Liver (tissue), 9 donors: Measurements from ENCODE around the gene BTK. TPM values are rescaled to one million over a fixed set of nuclear protein-coding genes. Genes with fewer than 3 reads are reported as not detected.

Source experiments
- DNase-seq: peaks from one replicate; pipeline ENCODE4 v3.0.0-alpha.2; 2017; ENCODE audit warnings: low spot score
- H3K27ac ChIP-seq, 2 donors: one replicate each; pipeline ENCODE4 v1.7.0; 2013; ENCODE audit warnings: inconsistent platforms in 2 of 2, low read length in 2 of 2, control low read depth in 1 of 2, low read depth in 1 of 2, mild to moderate bottlenecking in 1 of 2
- H3K27me3 ChIP-seq, 4 donors: one replicate each; pipeline versions ENCODE4 v1.6.1 to v1.7.0; 2013; ENCODE audit warnings: low read length in 3 of 4, inconsistent platforms in 1 of 4, mild to moderate bottlenecking in 1 of 4, moderate library complexity in 1 of 4; ENCODE audit not compliant: control insufficient read depth in 4 of 4, insufficient read depth in 4 of 4
- H3K36me3 ChIP-seq, 4 donors: one replicate each; pipeline versions ENCODE4 v1.6.1 to v1.7.0; 2013; ENCODE audit warnings: low read length in 3 of 4, mild to moderate bottlenecking in 3 of 4, low read depth in 1 of 4, moderate library complexity in 1 of 4; ENCODE audit not compliant: control insufficient read depth in 4 of 4, insufficient read depth in 3 of 4
- H3K4me1 ChIP-seq, 4 donors: one replicate each; pipeline versions ENCODE4 v1.6.1 to v1.7.0; 2013; ENCODE audit warnings: low read length in 3 of 4, mild to moderate bottlenecking in 3 of 4, moderate library complexity in 1 of 4; ENCODE audit not compliant: control insufficient read depth in 4 of 4, insufficient read depth in 4 of 4
- H3K4me3 ChIP-seq, 3 donors: one replicate each; pipeline versions ENCODE4 v1.6.1 to v1.7.0; 2013; ENCODE audit warnings: low read length in 3 of 3, control low read depth in 1 of 3, low read depth in 1 of 3, mild to moderate bottlenecking in 1 of 3
- H3K9ac ChIP-seq, 2 donors: one replicate each; pipeline ENCODE4 v1.7.0; 2013; ENCODE audit warnings: low read length in 2 of 2, mild to moderate bottlenecking in 2 of 2, moderate library complexity in 2 of 2, control low read depth in 1 of 2, low read depth in 1 of 2
- H3K9me3 ChIP-seq, 4 donors: one replicate each; pipeline versions ENCODE4 v1.6.1 to v1.7.0; 2013; ENCODE audit warnings: low read length in 3 of 4; ENCODE audit not compliant: control insufficient read depth in 4 of 4
- ATF3 ChIP-seq: IDR thresholded peaks from 2 replicates; pipeline ENCODE4 v1.6.1; 2016; ENCODE audit warnings: antibody characterized with exemption
- CTCF ChIP-seq: fragments of 150-350 bp; IDR thresholded peaks from 2 replicates; pipeline ENCODE4 v1.5.1; 2017; ENCODE audit warnings: improper control_type of control experiment, low read depth, low read length; ENCODE audit not compliant: missing input control
- EGR1 ChIP-seq, 2 donors: IDR thresholded peaks; 2 replicates each; pipeline ENCODE4 v1.6.1; 2016 to 2018; ENCODE audit warnings: antibody characterized with exemption in 2 of 2, low read depth in 2 of 2
- FOXA1 ChIP-seq: IDR thresholded peaks from 2 replicates; pipeline ENCODE4 v1.6.1; 2016; ENCODE audit warnings: antibody characterized with exemption
- GABPA ChIP-seq, 2 donors: IDR thresholded peaks in 1 of 2; conservative IDR thresholded peaks in 1 of 2; 2 replicates each; pipeline ENCODE4 v1.6.1; 2016; ENCODE audit warnings: antibody characterized with exemption in 2 of 2, mild to moderate bottlenecking in 1 of 2, moderate library complexity in 1 of 2
- HNF4A ChIP-seq, 2 donors: conservative IDR thresholded peaks; 2 replicates each; pipeline ENCODE4 v1.6.1; 2016; ENCODE audit warnings: antibody characterized with exemption in 2 of 2, mild to moderate bottlenecking in 2 of 2
- HNF4G ChIP-seq: IDR thresholded peaks from 2 replicates; pipeline ENCODE4 v1.6.1; 2016; ENCODE audit warnings: antibody characterized with exemption
- JUND ChIP-seq, 2 donors: IDR thresholded peaks; 2 replicates each; pipeline ENCODE4 v1.6.1; 2016; ENCODE audit warnings: antibody characterized with exemption in 2 of 2
- RAD21 ChIP-seq, 2 donors: IDR thresholded peaks; 2 replicates each; pipeline ENCODE4 v1.6.1; 2016; ENCODE audit warnings: antibody characterized with exemption in 2 of 2, mild to moderate bottlenecking in 2 of 2
- REST ChIP-seq: IDR thresholded peaks from 2 replicates; pipeline ENCODE4 v1.6.1; 2016; ENCODE audit warnings: antibody characterized with exemption, mild to moderate bottlenecking
- RXRA ChIP-seq, 2 donors: IDR thresholded peaks; 2 replicates each; pipeline ENCODE4 v1.6.1; 2017 to 2018; ENCODE audit warnings: antibody characterized with exemption in 2 of 2, mild to moderate bottlenecking in 1 of 2
- SP1 ChIP-seq: IDR thresholded peaks from 2 replicates; pipeline ENCODE4 v1.6.1; 2018; ENCODE audit warnings: antibody characterized with exemption, mild to moderate bottlenecking
- YY1 ChIP-seq: IDR thresholded peaks from 2 replicates; pipeline ENCODE4 v1.6.1; 2016; ENCODE audit warnings: antibody characterized with exemption, mild to moderate bottlenecking
- ZBTB33 ChIP-seq: IDR thresholded peaks from 2 replicates; pipeline ENCODE4 v1.6.1; 2016; ENCODE audit warnings: antibody characterized with exemption
- WGBS: extraction: QIAGEN DNeasy Blood & Tissue Kit; methylation state at CpG from one replicate; pipeline ENCODE4 v1.1.7; 2013; 5-methylcytosine and 5-hydroxymethylcytosine counted together
- polyA plus RNA-seq, 2 donors: library from polyadenylated mRNA; stranded (reverse) in 1 of 2; unstranded in 1 of 2; fragments of 200-250 nt in 1 of 2; fragments of >200 nt in 1 of 2; fragmentation: Nextera tagmentation in 1 of 2; extraction: Ambion mirVana in 1 of 2; gene quantifications; one replicate each; pipeline versions ENCODE4 v1.2.1 to v1.2.3, GENCODE V29; 2013 to 2015
- total RNA-seq, 2 donors: library from RNA; depleted of rRNA; stranded (reverse); fragments of >200 nt; gene quantifications; one replicate each; pipeline ENCODE4 v1.2.3, GENCODE V29; 2014
- donor health status: healthy.
- donor health status: healthy.
- donor health status: healthy.
- donor health status: healthy.
- donor health status: healthy.

BTK gene
- total and polyA plus RNA-seq, 4 donors = 0.99 to 22.6 (median 2.3) TPM

- no peak for TF ChIP-seq HNF4A (conservative IDR thresholded peaks at IDR 0.05)
- no peak for TF ChIP-seq SP1
- TF ChIP-seq RXRA (IDR thresholded peaks at IDR 0.05) = no peak
These were observed 33.5 kb upstream of the BTK start (continued) for GRCh38 chrX:101419489-101419888.

GRCh38 chrX:101417981-101418841 is 32.2 kb upstream of the BTK start:
- peak; percentile 59 for DNase-seq
- Histone ChIP-seq H3K27ac (peak overlapping the region; percentile 82 to 92), H3K9ac (peak overlapping the region; percentile 75 to 86), H3K4me3 (peak overlapping the region; percentile 49 to 76 (median 66)), H3K27me3 (no peaks in the 10 kb centered on the region), H3K9me3 (no peaks in the 10 kb centered on the region), H3K36me3 (no peaks in the 10 kb centered on the region), H3K4me1 (peaks cover 0 to 2% (median 0%) of the 10 kb centered on the region in 4 donors)
- WGBS = 1% methylated on average over 56 of the region's 56 CpGs
- no peak for TF ChIP-seq CTCF
- no peak for TF ChIP-seq HNF4A (conservative IDR thresholded peaks at IDR 0.05)
- no peak for TF ChIP-seq JUND (IDR thresholded peaks at IDR 0.05)
- peak; percentile 96 for TF ChIP-seq YY1
- no peak for TF ChIP-seq GABPA (IDR thresholded peaks at IDR 0.05 in 1 of 2, conservative IDR thresholded peaks at IDR 0.05 in 1 of 2)

- no peak overlapping the region for H3K4me3 ChIP-seq
- no peak overlapping the region for H3K9ac ChIP-seq
- no peak for DNase-seq
These were observed 31.2 kb upstream of the BTK start for GRCh38 chrX:101417190-101417589.

More at GRCh38 chrX:101417190-101417589, 31.2 kb upstream of the BTK start:
- TF ChIP-seq HNF4G = no peak
- no peak for TF ChIP-seq REST
- no peak for TF ChIP-seq SP1
- TF ChIP-seq GABPA (IDR thresholded peaks at IDR 0.05 in 1 of 2, conservative IDR thresholded peaks at IDR 0.05 in 1 of 2) = no peak
- TF ChIP-seq FOXA1 = no peak
- no peak for TF ChIP-seq HNF4A (conservative IDR thresholded peaks at IDR 0.05)
- TF ChIP-seq EGR1 (IDR thresholded peaks at IDR 0.05; ENCODE audit: low read depth in 2 of 2) = no peak
- TF ChIP-seq RAD21 (IDR thresholded peaks at IDR 0.05) = no peak
- no peak for TF ChIP-seq ZBTB33
- no peak for TF ChIP-seq YY1
- no peak for TF ChIP-seq ATF3
- Histone ChIP-seq H3K9me3 (no peaks in the 10 kb centered on the region), H3K27me3 (no peaks in the 10 kb centered on the region), H3K36me3 (peaks cover 2 to 7% (median 5%) of the 10 kb centered on the region in 4 donors), H3K4me1 (peaks cover 0 to 2% (median 0%) of the 10 kb centered on the region in 4 donors), H3K27ac (no peak overlapping the region)
- WGBS = 68% methylated on average over 4 of the region's 4 CpGs
